Right ventricle myocardium superior (tissue), 1 donor: ENCODE data around the gene CLP1. TPM values are rescaled to one million over a fixed set of nuclear protein-coding genes. Genes with fewer than 3 reads are reported as not detected.
"Not testable (repeated sequence)": the region's sequence is repeated elsewhere in the genome, so short reads cannot be mapped to it uniquely, and the experiment has no call there.

ENCODE experiments used
- ATAC-seq: fragments of 200-7000 bp; cut with Tn5 transposase; one replicate; pipeline ENCODE4 v1.9.1; 2020; ENCODE audit warnings: mild to moderate bottlenecking; ENCODE audit not compliant: poor library complexity
- DNase-seq: peaks from one replicate; pipeline ENCODE4 v3.0.0-alpha.2; 2020
- intact Hi-C: fragments of 100-400 bp; cut with DNase I; formaldehyde crosslinking; loops from one replicate; pipeline ENCODE4 v1.11.2; 2022
- total RNA-seq: library from RNA; stranded (reverse); fragmentation: NEBNext Ultra II Directional; extraction: Animal tissue kit (Norgen Biotek cat#: 25700); gene quantifications from one replicate; pipeline ENCODE4 v1.2.1, GENCODE V29; 2021
- donor health status: DM: no; HTN: yes; CAD: no; lungs with severe emphysema.

The CLP1 gene
- total RNA-seq, 1 donor from 2014 or later: 6.3 TPM

DNA sequence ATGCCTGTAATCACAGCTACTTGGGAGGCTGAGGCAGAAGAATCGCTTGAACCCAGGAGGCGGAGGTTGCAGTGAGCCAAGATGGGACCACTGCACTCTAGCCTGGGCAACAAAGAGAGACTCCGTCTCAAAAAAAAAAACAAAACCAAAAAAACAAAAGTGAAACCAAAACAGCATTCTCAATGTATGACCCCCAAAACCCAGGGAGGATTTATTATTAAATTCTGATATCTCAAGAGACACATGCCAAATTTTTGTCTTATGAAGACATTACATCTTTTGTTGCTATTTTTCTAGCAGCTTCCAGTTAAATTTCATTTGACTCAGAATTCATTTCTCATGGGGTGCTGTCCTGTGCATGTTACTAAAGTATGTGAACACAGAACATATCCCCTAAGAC, 4.9 kb upstream of the CLP1 start:
- no peak for ATAC-seq
- no peak for DNase-seq
- intact Hi-C loops: no loop called here

GRCh38 chr11:57653163-57653562, 4.4 kb upstream of the CLP1 start:
- DNase-seq: no peak
- intact Hi-C loops: no loop called here
- ATAC-seq: no peak

- no peak for ATAC-seq
- intact Hi-C loops: no loop called here
Measured at GRCh38 chr11:57656885-57657193, 723 bp upstream of the CLP1 start.

GRCh38 chr11:57658023-57658361, 430 bp downstream of the CLP1 start:
- ATAC-seq (no peak), DNase-seq (no peak)
- intact Hi-C loops: no loop called here

More at GRCh38 chr11:57656885-57657193, 723 bp upstream of the CLP1 start:
- no peak for DNase-seq

DNA sequence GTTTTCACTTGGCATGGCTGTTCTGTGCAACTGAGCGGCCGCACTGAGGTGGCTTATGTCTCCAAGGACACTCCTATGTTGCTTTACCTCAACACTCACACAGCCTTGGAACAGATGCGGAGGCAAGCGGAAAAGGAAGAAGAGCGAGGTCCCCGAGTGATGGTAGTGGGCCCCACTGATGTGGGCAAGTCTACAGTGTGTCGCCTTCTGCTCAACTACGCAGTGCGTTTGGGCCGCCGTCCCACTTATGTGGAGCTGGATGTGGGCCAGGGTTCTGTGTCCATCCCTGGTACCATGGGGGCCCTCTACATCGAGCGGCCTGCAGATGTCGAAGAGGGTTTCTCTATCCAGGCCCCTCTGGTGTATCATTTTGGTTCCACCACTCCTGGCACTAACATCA, 2.1 kb downstream of the CLP1 start:
- no peak for DNase-seq
- intact Hi-C loops: no loop called here

GRCh38 chr11:57662893-57663292, 5.3 kb downstream of the CLP1 start:
- intact Hi-C loops: no loop called here
- DNase-seq (no peak), ATAC-seq (no peak)

More for the DNA sequence above, 2.1 kb downstream of the CLP1 start:
- ATAC-seq: no peak

- intact Hi-C loops: no loop called here
- DNase-seq (no peak), ATAC-seq (no peak)
Measured at GRCh38 chr11:57663975-57664374, 6.4 kb downstream of the CLP1 start.

DNA sequence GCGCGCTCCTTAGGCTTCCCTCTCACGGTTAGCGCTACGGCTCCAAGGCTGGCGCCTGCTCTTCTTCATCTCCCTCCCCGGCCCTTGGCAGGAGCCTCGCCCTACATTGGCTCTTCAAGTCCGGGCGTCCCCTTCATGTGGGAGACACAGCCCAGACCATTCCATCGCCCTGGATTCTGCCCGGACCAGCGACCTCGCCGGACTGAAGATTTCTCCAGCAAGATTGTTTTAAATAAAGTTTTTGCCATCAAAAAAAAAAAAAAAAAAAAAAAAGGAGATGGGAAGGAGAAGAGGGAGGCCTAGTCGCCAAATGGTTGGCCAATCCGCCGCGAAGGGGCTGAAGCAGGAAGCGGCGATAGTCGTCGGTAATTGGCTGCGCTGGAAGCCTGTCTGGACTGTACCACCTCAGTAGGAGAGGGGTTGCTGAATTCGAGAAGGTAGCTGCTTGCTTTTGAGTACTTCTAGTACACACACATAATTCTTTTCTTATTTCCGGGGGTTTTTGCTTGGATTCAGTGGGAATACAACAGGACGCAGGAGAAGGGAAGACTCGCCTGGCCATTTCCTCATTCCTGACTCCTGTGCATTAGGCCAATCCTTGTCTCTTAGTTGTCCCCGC, 9.7 kb downstream of the CLP1 start:
- intact Hi-C loops: no loop called here
- DNase-seq (peak; percentile 98), ATAC-seq (peak; percentile 91)

DNA sequence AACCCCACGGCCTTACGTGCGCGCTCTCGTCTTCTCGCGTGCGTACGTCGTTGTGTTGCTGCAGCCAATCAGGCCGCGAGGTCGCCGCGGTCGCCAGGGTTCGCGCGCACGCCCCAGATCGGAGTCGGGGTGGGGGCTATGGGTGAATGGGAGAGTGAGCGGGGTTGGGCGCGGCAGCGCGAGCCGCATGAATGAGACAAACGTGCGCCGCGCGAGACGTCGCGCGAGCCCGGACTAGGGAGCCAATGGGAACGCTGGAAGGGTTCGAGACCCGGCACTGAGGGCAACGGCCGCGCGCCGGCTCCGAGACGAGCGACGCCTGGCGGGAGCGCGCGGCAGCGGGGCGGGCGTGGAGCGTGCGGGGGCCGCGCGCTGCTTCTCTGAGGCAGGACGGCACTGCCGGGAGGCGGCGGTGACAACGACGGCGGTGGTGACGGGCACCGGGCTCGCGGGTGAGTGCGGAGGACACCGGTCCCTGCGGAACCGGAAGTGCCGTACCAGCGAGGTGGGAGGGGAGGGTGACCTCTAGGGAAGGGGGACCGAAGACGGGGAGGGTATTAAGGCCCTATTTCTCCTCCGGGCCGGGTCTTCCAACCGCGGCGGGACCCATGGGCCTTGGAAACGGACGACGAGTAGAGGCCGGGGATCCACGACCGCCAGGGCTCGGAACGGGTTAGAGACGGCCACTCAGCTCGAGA, 10.3 kb downstream of the CLP1 start, which contains the start of gene ZDHHC5:
ZDHHC5 (plus strand) TSS at position 379 of the 698 bp plus-strand sequence. CDS start 4,977 bp downstream, outside the sequence.
- peak; percentile 96 for ATAC-seq
- peak; percentile 100 for DNase-seq
- intact Hi-C loops: no loop called here

GRCh38 chr11:57668434-57668782, 10.8 kb downstream of the CLP1 start:
- ATAC-seq (peak; percentile 9), DNase-seq (no peak)
- intact Hi-C loops: no loop called here

GRCh38 chr11:57674251-57674650, 16.7 kb downstream of the CLP1 start:
- DNase-seq (no peak), ATAC-seq (no peak)
- intact Hi-C loops: no loop called here

DNA sequence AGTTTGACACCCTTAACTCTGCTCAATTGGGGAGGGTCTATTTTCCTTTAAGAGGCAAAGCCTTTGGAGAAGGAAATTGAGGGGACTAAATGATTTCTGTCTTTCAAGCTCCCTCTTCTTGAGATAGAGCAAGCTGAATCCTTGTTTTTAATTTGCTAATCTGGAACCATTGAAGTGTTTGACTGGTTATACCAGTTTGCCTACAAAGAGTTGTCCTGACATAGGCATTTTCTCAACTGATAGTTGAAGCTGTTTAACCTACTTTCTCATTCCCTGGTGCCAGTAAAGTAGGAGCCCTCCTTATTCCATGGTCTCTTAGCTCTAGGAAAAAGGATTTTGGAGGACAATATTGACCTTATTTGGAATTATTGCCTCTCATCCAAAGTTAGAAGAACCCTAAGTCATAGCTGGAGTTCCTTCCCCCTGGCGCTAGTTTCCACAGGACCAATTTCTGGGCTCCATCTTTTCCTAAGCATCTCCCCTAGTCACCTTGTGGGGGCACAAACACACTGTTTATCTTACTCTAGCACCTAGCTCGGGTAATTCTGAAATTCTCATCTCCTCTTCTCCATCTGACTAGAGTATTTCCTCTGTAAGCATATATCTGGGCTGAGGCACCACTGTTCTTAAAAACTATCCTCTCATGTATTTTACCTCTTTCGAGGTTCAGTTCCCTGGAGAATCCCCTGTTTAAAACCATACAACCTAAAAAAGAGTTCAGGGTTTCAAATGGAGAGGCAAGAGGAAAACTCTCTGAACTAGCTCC, 17.8 kb downstream of the CLP1 start:
- DNase-seq: no peak
- intact Hi-C loops: no loop called here
- ATAC-seq: no peak

DNA sequence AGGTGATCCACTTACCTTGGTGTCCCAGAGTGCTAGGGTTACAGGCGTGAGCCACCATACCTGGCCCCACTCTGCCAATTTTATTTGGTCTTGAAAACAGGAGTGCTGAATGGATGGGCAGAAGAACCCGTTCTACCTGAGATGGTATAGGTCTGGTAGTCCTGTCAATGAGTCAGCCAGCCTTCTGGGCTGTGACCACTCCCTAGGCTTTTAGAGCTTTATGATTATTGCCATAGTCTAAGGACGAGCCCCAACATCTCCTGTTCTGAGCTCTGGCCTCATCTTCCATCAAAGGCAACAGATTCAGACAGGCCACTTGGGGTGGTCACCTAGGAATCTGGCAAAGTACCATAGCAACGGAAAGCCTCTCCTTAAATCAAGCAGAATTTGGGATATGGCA, 21.8 kb downstream of the CLP1 start:
- intact Hi-C loops: no loop called here
- DNase-seq (no peak), ATAC-seq (no peak)

DNA sequence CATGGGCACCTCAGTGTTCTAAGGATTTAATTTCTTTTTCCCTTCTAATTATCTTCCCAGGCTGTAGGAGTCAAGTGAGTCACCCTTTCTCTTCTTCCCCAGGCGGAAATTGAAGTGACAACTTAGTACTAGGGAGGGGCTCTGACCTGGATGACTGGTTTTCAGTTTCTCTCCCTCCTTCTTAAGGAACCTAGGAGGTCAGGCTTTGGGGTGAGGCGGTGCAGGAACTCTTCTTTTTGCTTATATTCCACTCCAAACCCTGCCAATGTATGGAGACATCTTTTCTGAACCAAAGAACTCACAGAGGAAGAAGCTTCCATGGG, 23.0 kb downstream of the CLP1 start:
- ATAC-seq (no peak), DNase-seq (no peak)
- intact Hi-C loops: no loop called here

DNA sequence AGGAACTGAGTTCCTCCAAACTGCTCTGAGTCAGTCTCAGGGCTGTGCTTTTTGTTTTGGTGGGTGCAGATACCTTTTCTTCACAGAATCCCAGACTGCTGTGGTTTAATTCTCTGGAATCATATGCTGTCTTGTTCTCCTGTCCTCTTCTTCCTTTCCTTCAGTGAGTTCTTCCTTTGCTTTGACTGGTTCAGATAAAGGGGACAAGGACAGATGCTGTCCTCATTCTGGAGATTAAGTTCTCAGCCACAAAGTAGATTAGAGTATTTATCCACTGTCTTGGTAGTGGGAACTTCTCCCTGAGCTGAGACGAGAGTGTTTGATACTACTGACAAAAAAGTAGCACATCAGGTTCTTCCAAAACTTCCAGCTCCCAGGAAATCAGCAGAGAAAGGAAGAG, 23.6 kb downstream of the CLP1 start:
- DNase-seq: no peak
- ATAC-seq: no peak
- intact Hi-C loops: no loop called here

DNA sequence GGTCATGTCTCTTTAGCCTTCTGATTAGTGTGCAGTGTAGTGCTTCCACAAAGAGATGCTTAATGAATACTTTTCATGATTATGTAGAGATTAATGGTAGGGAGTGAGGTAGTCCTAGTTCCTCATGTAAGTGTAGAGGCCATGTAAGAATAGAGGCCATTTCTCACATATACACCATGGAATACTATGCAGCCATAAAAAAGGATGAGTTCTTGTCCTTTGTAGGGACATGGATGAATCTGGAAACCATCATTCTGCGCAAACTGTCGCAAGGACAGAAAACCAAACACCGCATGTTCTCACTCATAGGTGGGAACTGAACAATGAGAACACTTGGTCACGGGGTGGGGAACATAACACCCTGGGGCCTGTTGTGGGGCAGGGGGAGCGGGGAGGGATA, 32.9 kb downstream of the CLP1 start:
- DNase-seq, ATAC-seq, intact Hi-C loops: not testable (repeated sequence)

- ATAC-seq (no peak), DNase-seq (no peak)
- intact Hi-C loops: no loop called here
Measured at GRCh38 chr11:57698843-57699365, 41.3 kb downstream of the CLP1 start.

DNA sequence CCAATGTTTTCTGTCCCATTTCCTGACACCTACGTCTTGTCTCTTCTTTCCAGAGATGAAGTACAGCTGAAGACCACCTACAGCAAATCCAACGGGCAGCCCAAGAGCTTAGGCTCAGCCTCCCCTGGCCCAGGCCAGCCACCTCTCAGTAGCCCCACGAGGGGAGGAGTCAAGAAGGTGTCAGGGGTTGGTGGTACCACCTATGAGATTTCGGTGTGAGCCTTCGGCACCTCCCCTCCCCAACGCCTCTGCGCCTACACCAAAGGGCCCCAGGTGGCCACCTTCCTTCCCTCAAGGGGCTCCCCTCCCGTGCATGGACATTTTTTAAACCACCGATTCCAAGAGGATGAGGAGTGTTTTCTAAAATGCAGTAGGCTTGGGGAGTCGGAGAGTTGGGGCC, 42.3 kb downstream of the CLP1 start:
- no peak for DNase-seq
- intact Hi-C loops: no loop called here
- no peak for ATAC-seq

GRCh38 chr11:57700425-57700824, 42.9 kb downstream of the CLP1 start:
- DNase-seq: no peak
- ATAC-seq: no peak
- intact Hi-C loops: no loop called here

GRCh38 chr11:57703341-57703740, 45.8 kb downstream of the CLP1 start:
- intact Hi-C loops: no loop called here
- ATAC-seq (no peak), DNase-seq (no peak)
